ENCODE measurements around the gene SLC35C1. TPM values are rescaled to one million over a fixed set of nuclear protein-coding genes. Genes with fewer than 3 reads are reported as not detected.

Gene SLC35C1
- total RNA-seq, 1 experiment from 2014 or later = 8.9 TPM

- Histone ChIP-seq H3K4me2 (ENCODE audit: insufficient read depth, insufficient read length, low read length) (no peak overlapping the region), H2AFZ (ENCODE audit: low read length) (no peak overlapping the region), H2BK15ac (ENCODE audit: low read depth, low read length) (no peak overlapping the region), H3K27me3 (ENCODE audit: insufficient read depth, low read length) (no peaks in the 10 kb centered on the region), H3K27ac (ENCODE audit: insufficient read length, low read depth, low read length) (no peak overlapping the region), H4K91ac (ENCODE audit: insufficient read length, low read depth, low read length) (no peak overlapping the region), H4K5ac (ENCODE audit: insufficient read length, low read depth, low read length) (no peak overlapping the region), H3T11ph (ENCODE audit: low read length) (no peak overlapping the region), H2BK20ac (ENCODE audit: low read depth, low read length, poor library complexity, severe bottlenecking) (no peak overlapping the region), H3K23me2 (ENCODE audit: insufficient read length, low read depth, low read length, poor library complexity, severe bottlenecking) (no peaks in the 10 kb centered on the region), H3K18ac (ENCODE audit: insufficient read length, low read depth, low read length) (no peak overlapping the region), H3K14ac (ENCODE audit: insufficient read depth, low read length) (no peak overlapping the region), H3K79me2 (ENCODE audit: insufficient read depth, low read length) (no peaks in the 10 kb centered on the region), H3K4ac (ENCODE audit: low read depth, low read length) (no peak overlapping the region), H3K79me1 (ENCODE audit: insufficient read depth, low read depth, low read length, poor library complexity, severe bottlenecking) (no peaks in the 10 kb centered on the region), H3K9ac (ENCODE audit: extremely low read depth, insufficient read length, low read length) (no peak overlapping the region), H3K23ac (ENCODE audit: insufficient read length, low read depth, low read length) (no peak overlapping the region), H3K56ac (ENCODE audit: insufficient read length, low read depth, low read length) (no peak overlapping the region), H4K8ac (replicated peaks; ENCODE audit: insufficient read length, low read depth, low read length) (no peak overlapping the region), H3K4me1 (ENCODE audit: insufficient read depth, low read length) (no peaks in the 10 kb centered on the region), H2BK5ac (ENCODE audit: insufficient read length, low read length) (no peak overlapping the region), H3K9me3 (ENCODE audit: control insufficient read depth, low read depth, low read length) (no peaks in the 10 kb centered on the region), H2BK12ac (ENCODE audit: insufficient read length, low read depth, low read length) (no peak overlapping the region), H2BK120ac (ENCODE audit: low read depth, low read length, poor library complexity, severe bottlenecking) (no peak overlapping the region), H2AK5ac (ENCODE audit: insufficient read length, low read length) (no peak overlapping the region), H4K20me1 (ENCODE audit: control insufficient read depth, insufficient read depth, insufficient read length) (no peaks in the 10 kb centered on the region)
- no peak overlapping the region for H3K4me3 Mint-ChIP-seq
- H3K9me3 Mint-ChIP-seq = no peaks in the 10 kb centered on the region
- peaks cover 2% of the 10 kb centered on the region for H3K27me3 Mint-ChIP-seq (ENCODE audit: low read depth)
- TF ChIP-seq CTCF (conservative IDR thresholded peaks at IDR 0.05) = no peak
- H3K27ac Mint-ChIP-seq = no peak overlapping the region
- WGBS (ENCODE audit: extremely low coverage, insufficient read length, low lambda C conversion rate) = no CpG with 5 or more reads among the region's 3 CpGs
- peaks cover 2 to 13% of the 10 kb centered on the region in 2 experiments; a peak in 3 of 4 replicates for H3K4me1 Mint-ChIP-seq
- no peaks in the 10 kb centered on the region for H3K36me3 Mint-ChIP-seq (ENCODE audit: insufficient read depth in 1 of 3, low read depth in 3 of 3)
- DNase-seq = no peak
Observed at GRCh38 chr11:45794169-45794568, 10.8 kb upstream of the SLC35C1 start.

Data from H9 (cell line).